ENCODE measurements around the gene ZNF76. TPM values are rescaled to one million over a fixed set of nuclear protein-coding genes. Genes with fewer than 3 reads are reported as not detected.

ZNF76 gene
- 10 to 100 TPM; 17.9 to 25.0 (median 22.5) TPM for total RNA-seq
- 10 to 100 TPM; 22.3 to 37.3 (median 24.6) TPM for polyA plus RNA-seq
- long read RNA-seq, donor 1, partial matches to known transcripts: 9 of 18 reads
- long read RNA-seq, donor 1, other reads (novel, unspliced or antisense): 5 of 18 reads
- long read RNA-seq, donor 2, partial matches to known transcripts: 22 of 34 reads
- long read RNA-seq, donor 2, other reads (novel, unspliced or antisense): 7 of 34 reads

GRCh38 chr6:35259194-35259947, at the start of gene ZNF76:
ZNF76 (plus strand) TSS chr6:35259735; CDS start chr6:35281152, 21,417 bp downstream.
- no peak for TF ChIP-seq CTCF (IDR thresholded peaks at IDR 0.05)
- H3K27me3 ChIP-seq (ENCODE audit: insufficient read depth in 3 of 3, low read length in 2 of 3): no peaks in the 10 kb centered on the region
- 0 to 1% (median 0%) methylated on average over 63 to 82 of the region's 82 CpGs for WGBS, 3 donors
- peak within 1 kb of the TSS; percentile 95 for H3K4me3 ChIP-seq
- ATAC-seq (peak; percentile 93 to 97 (median 96)), DNase-seq (peak; percentile 99)
- no peaks in the 10 kb centered on the region for H3K36me3 ChIP-seq (ENCODE audit: insufficient read depth in 1 of 2, low read depth in 1 of 2)
- H3K4me1 ChIP-seq: peaks cover 41% of the 10 kb centered on the region
- no peaks in the 10 kb centered on the region for H3K9me3 ChIP-seq
- intact Hi-C loops (cut with DNase I): loop anchor here in 1 of 2 donors (10.0 kb wide), 1 partner anchor 465 kb away; the partner anchor contains the start of gene BLTP3A
- peak within 1 kb of the TSS; percentile 99 for H3K27ac ChIP-seq

GRCh38 chr6:35213298-35213791, 46.2 kb upstream of the ZNF76 start:
- no peak for TF ChIP-seq CTCF (IDR thresholded peaks at IDR 0.05)
- peaks cover 0 to 80% (median 40%) of the 10 kb centered on the region in 3 donors for H3K27me3 ChIP-seq (ENCODE audit: insufficient read depth in 3 of 3, low read length in 2 of 3)
- no peak overlapping the region for H3K27ac ChIP-seq
- ATAC-seq (no peak), DNase-seq (no peak)
- peak overlapping the region; percentile 68 for H3K4me3 ChIP-seq
- no peaks in the 10 kb centered on the region for H3K36me3 ChIP-seq (ENCODE audit: insufficient read depth in 1 of 2, low read depth in 1 of 2)
- H3K4me1 ChIP-seq: peaks cover 15% of the 10 kb centered on the region
- intact Hi-C loops (cut with DNase I): no loop called here
- 10 to 19% (median 12%) methylated on average over 41 to 51 of the region's 51 CpGs for WGBS, 3 donors
- no peaks in the 10 kb centered on the region for H3K9me3 ChIP-seq

- Histone ChIP-seq H3K27me3 (ENCODE audit: insufficient read depth in 3 of 3, low read length in 2 of 3) (peaks cover 0 to 76% (median 40%) of the 10 kb centered on the region in 3 donors), H3K9me3 (no peaks in the 10 kb centered on the region), H3K27ac (no peak within 1 kb of the TSS), H3K36me3 (ENCODE audit: insufficient read depth in 1 of 2, low read depth in 1 of 2) (no peaks in the 10 kb centered on the region), H3K4me3 (peak within 1 kb of the TSS; percentile 68), H3K4me1 (peaks cover 15% of the 10 kb centered on the region)
- TF ChIP-seq CTCF (IDR thresholded peaks at IDR 0.05): no peak
- peak; percentile 25 to 63 (median 53) for ATAC-seq
- DNase-seq: peak in 1 of 2 donors; percentile 27
- intact Hi-C loops (cut with DNase I): no loop called here
- 0 to 2% (median 1%) methylated on average over 53 to 87 of the region's 89 CpGs for WGBS, 3 donors
Observed at GRCh38 chr6:35213824-35214756, 45.4 kb upstream of the ZNF76 start, which contains the start of gene SCUBE3. SCUBE3 (plus strand) TSS chr6:35213956; CDS start chr6:35214419, 463 bp downstream.

GRCh38 chr6:35214869-35215664, 44.5 kb upstream of the ZNF76 start:
- intact Hi-C loops (cut with DNase I): no loop called here
- DNase-seq (no peak), ATAC-seq (no peak)
- Histone ChIP-seq H3K27ac (no peak overlapping the region), H3K36me3 (ENCODE audit: insufficient read depth in 1 of 2, low read depth in 1 of 2) (no peaks in the 10 kb centered on the region), H3K27me3 (ENCODE audit: insufficient read depth in 3 of 3, low read length in 2 of 3) (peaks cover 0 to 70% (median 42%) of the 10 kb centered on the region in 3 donors), H3K4me3 (peak overlapping the region; percentile 68), H3K9me3 (no peaks in the 10 kb centered on the region), H3K4me1 (peaks cover 15% of the 10 kb centered on the region)
- WGBS, 3 donors: 36 to 44% (median 36%) methylated on average over 18 of the region's 18 CpGs
- TF ChIP-seq CTCF (IDR thresholded peaks at IDR 0.05): no peak

Data from psoas muscle (tissue), 8 donors.